Measurements from ENCODE around the gene ACLY.

Gene ACLY

DNA sequence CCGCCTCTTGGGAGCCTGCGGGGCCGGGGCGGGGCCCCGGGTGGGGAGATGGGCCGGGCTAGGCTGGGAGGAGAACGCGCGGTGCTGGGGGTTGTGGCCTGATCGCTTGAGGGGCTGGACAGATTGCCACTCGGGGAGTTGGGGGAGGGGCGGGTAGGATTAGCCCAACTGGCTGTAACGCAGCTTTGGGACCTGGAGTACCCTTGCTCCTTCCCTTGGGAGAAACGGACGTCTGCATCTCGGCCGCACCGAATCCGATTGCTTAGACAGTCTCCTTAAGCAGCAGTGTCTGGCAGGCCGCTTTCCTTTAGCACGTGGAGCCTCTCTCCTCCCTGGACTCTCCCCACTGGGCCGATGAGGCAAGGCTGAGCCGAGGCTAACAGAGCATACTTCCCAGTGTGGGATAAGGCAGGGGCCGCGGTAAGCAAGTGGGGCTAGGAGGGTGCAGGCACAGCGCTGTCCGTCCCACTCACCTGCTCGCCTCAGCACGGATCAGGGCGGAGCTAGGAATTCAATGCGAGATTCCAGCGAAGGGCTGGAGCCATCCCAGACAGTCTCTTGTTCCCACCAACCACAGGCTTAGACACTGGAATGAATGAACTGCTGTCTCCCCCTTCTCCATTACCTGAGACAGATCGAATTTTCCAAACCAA lies 540 bp upstream of the ACLY start:
- H3K27me3 ChIP-seq (ENCODE audit: control insufficient read depth, insufficient read depth, low read length) = no peaks in the 10 kb centered on the region
- H3K4me3 ChIP-seq (ENCODE audit: low read depth, low read length) = peak overlapping the region; percentile 91
- peak overlapping the region; percentile 90 for H3K27ac ChIP-seq (ENCODE audit: low read depth, low read length)
- peaks cover 8% of the 10 kb centered on the region; the same call in 1 of the 2 replicates for H3K36me3 ChIP-seq (ENCODE audit: control insufficient read depth, insufficient read depth, low read length)
- H3K4me1 ChIP-seq (ENCODE audit: control insufficient read depth, insufficient read depth, low read length) = peaks cover 29% of the 10 kb centered on the region
- no peaks in the 10 kb centered on the region for H3K9me3 ChIP-seq (ENCODE audit: control insufficient read depth, insufficient read depth, low read length)
- H3K9ac ChIP-seq (ENCODE audit: low read depth, low read length) = peak overlapping the region; percentile 65; the same call in 1 of the 2 replicates

DNA sequence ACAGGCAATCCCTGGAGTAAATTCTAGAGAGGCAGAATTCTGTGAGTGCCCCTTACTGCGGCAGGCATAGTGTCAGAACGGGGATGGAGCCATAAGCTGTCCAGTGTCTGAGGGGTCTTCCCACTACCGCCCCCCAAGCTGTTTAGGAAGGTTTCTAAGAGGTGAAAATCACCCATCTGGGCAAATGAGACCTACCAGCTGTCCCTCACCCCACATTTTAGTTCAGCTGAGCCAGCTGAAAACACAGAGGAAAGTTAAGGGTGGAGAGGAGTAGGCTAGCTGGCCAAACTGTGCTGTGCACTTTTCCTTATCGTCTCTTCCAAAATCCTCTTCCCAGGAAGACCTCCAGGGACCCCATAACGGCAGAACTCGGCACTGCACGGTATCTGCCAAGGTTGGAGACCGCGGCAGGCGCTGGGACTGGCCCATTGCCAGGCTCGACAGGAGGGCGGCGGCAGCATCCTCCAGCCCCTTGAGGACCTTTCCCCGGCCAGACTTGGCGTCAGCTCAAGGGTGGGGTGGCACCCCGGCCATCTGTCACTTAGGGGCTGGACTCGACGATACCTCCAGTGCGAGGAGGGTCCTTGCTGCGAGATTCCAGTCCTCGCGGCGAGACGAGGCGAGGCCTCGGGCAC lies 955 bp downstream of the ACLY start:
- peak overlapping the region; percentile 91 for H3K4me3 ChIP-seq (ENCODE audit: low read depth, low read length)
- peaks cover 30% of the 10 kb centered on the region for H3K4me1 ChIP-seq (ENCODE audit: control insufficient read depth, insufficient read depth, low read length)
- H3K9ac ChIP-seq (ENCODE audit: low read depth, low read length) = peak overlapping the region; percentile 88
- H3K9me3 ChIP-seq (ENCODE audit: control insufficient read depth, insufficient read depth, low read length) = no peaks in the 10 kb centered on the region
- no peaks in the 10 kb centered on the region for H3K27me3 ChIP-seq (ENCODE audit: control insufficient read depth, insufficient read depth, low read length)
- H3K27ac ChIP-seq (ENCODE audit: low read depth, low read length) = peak overlapping the region; percentile 89
- H3K36me3 ChIP-seq (ENCODE audit: control insufficient read depth, insufficient read depth, low read length) = peaks cover 23% of the 10 kb centered on the region

- Histone ChIP-seq H3K4me3 (ENCODE audit: low read depth, low read length) (peak overlapping the region; percentile 91), H3K36me3 (ENCODE audit: control insufficient read depth, insufficient read depth, low read length) (peaks cover 29% of the 10 kb centered on the region), H3K9ac (ENCODE audit: low read depth, low read length) (no peak overlapping the region), H3K4me1 (ENCODE audit: control insufficient read depth, insufficient read depth, low read length) (peaks cover 30% of the 10 kb centered on the region), H3K27me3 (ENCODE audit: control insufficient read depth, insufficient read depth, low read length) (no peaks in the 10 kb centered on the region), H3K9me3 (ENCODE audit: control insufficient read depth, insufficient read depth, low read length) (no peaks in the 10 kb centered on the region), H3K27ac (ENCODE audit: low read depth, low read length) (no peak overlapping the region)
These were observed 1.6 kb downstream of the ACLY start for GRCh38 chr17:41917192-41917591.

GRCh38 chr17:41915566-41915965 lies 3.2 kb downstream of the ACLY start:
- H3K9me3 ChIP-seq (ENCODE audit: control insufficient read depth, insufficient read depth, low read length) = no peaks in the 10 kb centered on the region
- peaks cover 30% of the 10 kb centered on the region for H3K4me1 ChIP-seq (ENCODE audit: control insufficient read depth, insufficient read depth, low read length)
- H3K9ac ChIP-seq (ENCODE audit: low read depth, low read length) = no peak overlapping the region
- no peak overlapping the region; the same call in 1 of the 2 replicates for H3K4me3 ChIP-seq (ENCODE audit: low read depth, low read length)
- H3K36me3 ChIP-seq (ENCODE audit: control insufficient read depth, insufficient read depth, low read length) = peaks cover 45% of the 10 kb centered on the region
- peak overlapping the region; percentile 40 for H3K27ac ChIP-seq (ENCODE audit: low read depth, low read length)
- no peaks in the 10 kb centered on the region for H3K27me3 ChIP-seq (ENCODE audit: control insufficient read depth, insufficient read depth, low read length)

- no peak overlapping the region for H3K9ac ChIP-seq (ENCODE audit: low read depth, low read length)
- H3K9me3 ChIP-seq (ENCODE audit: control insufficient read depth, insufficient read depth, low read length) = no peaks in the 10 kb centered on the region
- H3K4me3 ChIP-seq (ENCODE audit: low read depth, low read length) = no peak overlapping the region
- H3K4me1 ChIP-seq (ENCODE audit: control insufficient read depth, insufficient read depth, low read length) = peaks cover 24% of the 10 kb centered on the region
- peaks cover 51% of the 10 kb centered on the region for H3K36me3 ChIP-seq (ENCODE audit: control insufficient read depth, insufficient read depth, low read length)
- no peaks in the 10 kb centered on the region for H3K27me3 ChIP-seq (ENCODE audit: control insufficient read depth, insufficient read depth, low read length)
- H3K27ac ChIP-seq (ENCODE audit: low read depth, low read length) = peak overlapping the region; percentile 40
These were observed 3.7 kb downstream of the ACLY start for GRCh38 chr17:41915020-41915419.

- no peaks in the 10 kb centered on the region for H3K9me3 ChIP-seq (ENCODE audit: control insufficient read depth, insufficient read depth, low read length)
- peaks cover 57% of the 10 kb centered on the region for H3K36me3 ChIP-seq (ENCODE audit: control insufficient read depth, insufficient read depth, low read length)
- no peak overlapping the region for H3K4me3 ChIP-seq (ENCODE audit: low read depth, low read length)
- H3K9ac ChIP-seq (ENCODE audit: low read depth, low read length) = no peak overlapping the region
- no peaks in the 10 kb centered on the region for H3K27me3 ChIP-seq (ENCODE audit: control insufficient read depth, insufficient read depth, low read length)
- H3K27ac ChIP-seq (ENCODE audit: low read depth, low read length) = peak overlapping the region; percentile 22
- H3K4me1 ChIP-seq (ENCODE audit: control insufficient read depth, insufficient read depth, low read length) = peaks cover 19% of the 10 kb centered on the region
These were observed 4.4 kb downstream of the ACLY start for GRCh38 chr17:41914358-41914766.

DNA sequence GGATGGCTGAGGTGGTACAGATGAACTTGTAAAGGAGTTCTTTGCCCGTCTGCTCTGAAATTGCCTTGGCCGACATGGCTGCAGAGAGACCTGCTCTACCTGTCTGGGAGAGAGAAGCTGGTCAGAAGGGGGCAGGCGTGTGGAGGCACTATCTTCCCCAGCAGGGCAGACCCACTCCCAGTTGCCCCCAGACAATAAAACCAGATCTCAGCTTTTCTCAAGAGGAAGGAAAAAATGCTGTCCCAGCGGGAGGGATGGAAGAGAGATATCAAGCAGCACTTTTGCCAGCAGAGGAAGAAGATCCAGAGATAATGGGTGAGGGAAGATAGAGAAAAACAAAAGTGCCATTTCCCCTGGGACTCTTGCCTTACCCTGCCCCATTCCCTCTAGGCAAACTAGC lies 5.0 kb downstream of the ACLY start:
- Histone ChIP-seq H3K27ac (ENCODE audit: low read depth, low read length) (no peak overlapping the region), H3K4me3 (ENCODE audit: low read depth, low read length) (no peak overlapping the region), H3K4me1 (ENCODE audit: control insufficient read depth, insufficient read depth, low read length) (peaks cover 19% of the 10 kb centered on the region), H3K27me3 (ENCODE audit: control insufficient read depth, insufficient read depth, low read length) (no peaks in the 10 kb centered on the region), H3K9me3 (ENCODE audit: control insufficient read depth, insufficient read depth, low read length) (no peaks in the 10 kb centered on the region), H3K36me3 (ENCODE audit: control insufficient read depth, insufficient read depth, low read length) (peaks cover 63% of the 10 kb centered on the region), H3K9ac (ENCODE audit: low read depth, low read length) (no peak overlapping the region)

- no peaks in the 10 kb centered on the region for H3K27me3 ChIP-seq (ENCODE audit: control insufficient read depth, insufficient read depth, low read length)
- no peak overlapping the region for H3K4me3 ChIP-seq (ENCODE audit: low read depth, low read length)
- H3K27ac ChIP-seq (ENCODE audit: low read depth, low read length) = no peak overlapping the region
- peaks cover 19% of the 10 kb centered on the region for H3K4me1 ChIP-seq (ENCODE audit: control insufficient read depth, insufficient read depth, low read length)
- H3K36me3 ChIP-seq (ENCODE audit: control insufficient read depth, insufficient read depth, low read length) = peaks cover 71% of the 10 kb centered on the region
- H3K9me3 ChIP-seq (ENCODE audit: control insufficient read depth, insufficient read depth, low read length) = no peaks in the 10 kb centered on the region
- no peak overlapping the region for H3K9ac ChIP-seq (ENCODE audit: low read depth, low read length)
These were observed 5.8 kb downstream of the ACLY start for GRCh38 chr17:41912925-41913324.

DNA sequence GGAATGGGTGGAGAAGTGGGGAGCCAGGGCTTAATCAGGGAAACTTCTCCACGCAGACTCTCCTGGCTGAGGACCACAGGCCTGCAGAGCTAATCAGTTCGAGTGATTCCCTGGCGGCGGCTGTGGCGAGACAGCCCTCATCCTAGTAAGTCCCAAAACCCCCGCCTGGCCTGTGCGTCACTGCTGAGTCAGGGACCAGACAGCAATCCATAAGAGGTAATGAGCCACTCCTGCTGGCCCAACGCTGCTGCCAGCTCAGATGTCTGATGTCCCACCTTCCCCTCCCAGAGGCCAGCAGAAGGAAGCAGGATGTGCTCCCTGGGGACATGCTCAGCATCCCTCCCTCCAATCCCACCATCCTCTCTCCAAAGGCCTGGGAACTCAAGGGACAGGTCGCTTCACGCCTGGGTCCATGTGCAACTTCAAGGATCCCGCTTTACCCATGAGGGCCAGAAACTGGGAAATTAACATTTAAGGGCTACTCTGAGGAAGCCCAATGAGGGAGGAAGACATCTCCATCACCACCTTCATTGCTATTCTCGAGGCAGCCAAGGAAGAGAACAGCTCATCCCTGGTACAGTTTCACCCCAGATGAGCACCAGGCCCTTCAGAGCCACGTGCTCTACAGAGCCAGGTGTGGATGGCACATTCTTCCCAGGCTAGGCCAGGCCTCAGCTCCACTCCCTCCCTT lies 7.9 kb downstream of the ACLY start:
- H3K4me3 ChIP-seq (ENCODE audit: low read depth, low read length) = no peak overlapping the region
- peaks cover 11% of the 10 kb centered on the region for H3K4me1 ChIP-seq (ENCODE audit: control insufficient read depth, insufficient read depth, low read length)
- H3K36me3 ChIP-seq (ENCODE audit: control insufficient read depth, insufficient read depth, low read length) = peaks cover 92% of the 10 kb centered on the region

GRCh38 chr17:41909088-41909487 lies 9.7 kb downstream of the ACLY start:
- Histone ChIP-seq H3K27ac (ENCODE audit: low read depth, low read length) (no peak overlapping the region), H3K4me1 (ENCODE audit: control insufficient read depth, insufficient read depth, low read length) (no peaks in the 10 kb centered on the region), H3K27me3 (ENCODE audit: control insufficient read depth, insufficient read depth, low read length) (no peaks in the 10 kb centered on the region), H3K36me3 (ENCODE audit: control insufficient read depth, insufficient read depth, low read length) (peaks cover 98% of the 10 kb centered on the region), H3K4me3 (ENCODE audit: low read depth, low read length) (no peak overlapping the region), H3K9me3 (ENCODE audit: control insufficient read depth, insufficient read depth, low read length) (no peaks in the 10 kb centered on the region), H3K9ac (ENCODE audit: low read depth, low read length) (no peak overlapping the region)

More for the DNA sequence above, 7.9 kb downstream of the ACLY start:
- H3K9ac ChIP-seq (ENCODE audit: low read depth, low read length) = no peak overlapping the region; the same call in 1 of the 2 replicates
- H3K9me3 ChIP-seq (ENCODE audit: control insufficient read depth, insufficient read depth, low read length) = no peaks in the 10 kb centered on the region
- no peak overlapping the region for H3K27ac ChIP-seq (ENCODE audit: low read depth, low read length)
- no peaks in the 10 kb centered on the region for H3K27me3 ChIP-seq (ENCODE audit: control insufficient read depth, insufficient read depth, low read length)
